Fibroblast of the aortic adventitia (primary cell): Measurements from ENCODE around the gene AKAP6. TPM values are rescaled to one million over a fixed set of nuclear protein-coding genes. Genes with fewer than 3 reads are reported as not detected.

Source experiments
- DNase-seq: peaks from one replicate; pipeline ENCODE4 v3.0.0-alpha.2; 2010; ENCODE audit warnings: low read depth
- H3K4me3 ChIP-seq: 2 replicates; pipeline ENCODE4 v1.5.1; 2011; ENCODE audit warnings: low read depth, mild to moderate bottlenecking, control low read depth, low read length, moderate library complexity
- total RNA-seq: library from RNA; depleted of rRNA; stranded (reverse); fragments of >200 nt; gene quantifications from 2 replicates; pipeline ENCODE4 v1.2.3, GENCODE V29; 2012; ENCODE audit warnings: low replicate concordance
- TF ChIP-seq, protein P1 (sequence below): IDR thresholded peaks from 2 replicates; pipeline ENCODE4 v1.5.1; 2011; ENCODE audit warnings: mild to moderate bottlenecking, low read length, control low read depth, inconsistent platforms; ENCODE audit not compliant: insufficient read depth

AKAP6 gene
- total RNA-seq, 1 donor, result 2.2 TPM

DNA sequence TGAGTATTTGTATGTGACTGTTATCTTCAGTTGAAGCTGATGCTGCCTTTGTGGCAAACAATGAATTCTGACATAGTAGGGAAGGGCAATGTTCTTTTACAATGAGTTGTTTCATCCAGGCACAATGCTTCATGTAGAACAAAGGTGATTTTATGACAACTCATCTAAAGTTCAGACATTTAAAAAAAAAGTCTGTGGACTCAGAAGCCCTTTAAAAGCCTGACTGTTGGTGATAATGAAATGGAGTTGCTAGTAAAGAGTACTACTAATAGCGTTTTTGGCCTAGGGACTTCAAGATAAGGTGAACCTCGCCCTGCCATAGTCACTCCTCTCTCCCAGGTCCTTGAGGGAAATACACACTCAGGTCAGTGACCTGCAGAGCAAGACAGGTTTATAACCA is 105.1 kb downstream of the AKAP6 start:
- no peak for DNase-seq
- TF ChIP-seq, protein P1, sequence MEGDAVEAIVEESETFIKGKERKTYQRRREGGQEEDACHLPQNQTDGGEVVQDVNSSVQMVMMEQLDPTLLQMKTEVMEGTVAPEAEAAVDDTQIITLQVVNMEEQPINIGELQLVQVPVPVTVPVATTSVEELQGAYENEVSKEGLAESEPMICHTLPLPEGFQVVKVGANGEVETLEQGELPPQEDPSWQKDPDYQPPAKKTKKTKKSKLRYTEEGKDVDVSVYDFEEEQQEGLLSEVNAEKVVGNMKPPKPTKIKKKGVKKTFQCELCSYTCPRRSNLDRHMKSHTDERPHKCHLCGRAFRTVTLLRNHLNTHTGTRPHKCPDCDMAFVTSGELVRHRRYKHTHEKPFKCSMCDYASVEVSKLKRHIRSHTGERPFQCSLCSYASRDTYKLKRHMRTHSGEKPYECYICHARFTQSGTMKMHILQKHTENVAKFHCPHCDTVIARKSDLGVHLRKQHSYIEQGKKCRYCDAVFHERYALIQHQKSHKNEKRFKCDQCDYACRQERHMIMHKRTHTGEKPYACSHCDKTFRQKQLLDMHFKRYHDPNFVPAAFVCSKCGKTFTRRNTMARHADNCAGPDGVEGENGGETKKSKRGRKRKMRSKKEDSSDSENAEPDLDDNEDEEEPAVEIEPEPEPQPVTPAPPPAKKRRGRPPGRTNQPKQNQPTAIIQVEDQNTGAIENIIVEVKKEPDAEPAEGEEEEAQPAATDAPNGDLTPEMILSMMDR, result no peak

DNA sequence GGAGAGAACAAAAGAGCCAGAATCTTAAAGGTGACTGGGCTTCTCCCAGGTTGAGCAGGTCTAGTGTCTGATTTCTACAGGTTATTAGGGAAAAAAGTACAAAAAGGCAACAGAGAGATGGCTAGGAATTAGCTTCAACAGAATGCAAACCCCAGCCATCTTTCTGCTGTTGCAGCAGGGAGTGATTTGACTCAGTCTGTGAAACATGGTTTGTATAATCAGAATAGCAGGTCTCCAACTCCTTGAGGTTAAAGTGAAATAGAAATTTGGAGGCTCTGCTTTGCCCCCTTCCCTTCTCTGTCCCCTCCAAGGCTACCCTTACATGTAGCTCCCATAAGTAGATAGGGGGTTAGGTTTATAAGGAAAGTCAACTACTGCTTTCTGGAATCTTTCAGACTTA is 105.8 kb downstream of the AKAP6 start:
- DNase-seq, result no peak
- TF ChIP-seq, protein P1, result no peak
- H3K4me3 ChIP-seq, result no peak overlapping the region

More for the DNA sequence above, 105.1 kb downstream of the AKAP6 start:
- H3K4me3 ChIP-seq, result no peak overlapping the region

DNA sequence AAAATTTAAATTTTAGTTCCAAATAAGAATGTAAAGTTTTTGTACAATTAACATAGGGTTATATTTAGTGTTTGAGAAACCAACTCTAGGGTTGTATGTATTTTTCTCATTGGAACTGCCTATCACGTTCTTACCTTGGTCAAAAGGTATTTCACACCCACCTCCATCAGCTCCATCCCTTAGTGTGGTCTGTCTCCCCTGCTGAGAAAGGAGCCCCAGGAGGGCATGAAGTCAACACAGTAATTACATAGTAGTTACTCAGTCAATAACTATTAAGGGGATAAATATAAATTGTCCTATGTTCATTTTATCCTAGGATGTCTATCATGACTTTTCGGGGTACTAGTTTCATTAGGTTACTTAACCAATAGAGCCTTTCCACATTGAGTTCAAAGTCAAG is 106.3 kb downstream of the AKAP6 start:
- no peak for DNase-seq
- H3K4me3 ChIP-seq, result no peak overlapping the region
- TF ChIP-seq, protein P1, result no peak

DNA sequence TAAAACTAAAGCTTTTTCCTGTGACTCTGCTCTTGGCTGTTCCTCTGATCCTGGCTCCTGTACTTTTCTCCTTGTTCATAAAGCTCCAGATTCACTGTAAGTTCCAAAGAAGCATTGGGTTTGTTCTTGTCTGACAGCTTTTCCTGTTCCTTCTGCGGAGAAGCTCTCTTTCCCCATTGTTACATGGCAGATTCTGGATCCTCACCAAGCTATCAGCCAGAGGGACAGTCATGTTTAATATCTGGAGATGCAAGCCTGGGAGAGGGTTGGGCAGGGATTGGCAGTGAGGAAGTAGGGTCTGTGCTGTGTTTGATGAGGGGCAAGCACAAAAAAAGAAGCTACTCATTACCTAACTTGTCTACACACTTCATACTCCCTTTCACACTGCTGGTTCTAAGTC is 107.9 kb downstream of the AKAP6 start:
- H3K4me3 ChIP-seq, result no peak overlapping the region
- TF ChIP-seq, protein P1, result no peak
- peak; percentile 24 for DNase-seq

DNA sequence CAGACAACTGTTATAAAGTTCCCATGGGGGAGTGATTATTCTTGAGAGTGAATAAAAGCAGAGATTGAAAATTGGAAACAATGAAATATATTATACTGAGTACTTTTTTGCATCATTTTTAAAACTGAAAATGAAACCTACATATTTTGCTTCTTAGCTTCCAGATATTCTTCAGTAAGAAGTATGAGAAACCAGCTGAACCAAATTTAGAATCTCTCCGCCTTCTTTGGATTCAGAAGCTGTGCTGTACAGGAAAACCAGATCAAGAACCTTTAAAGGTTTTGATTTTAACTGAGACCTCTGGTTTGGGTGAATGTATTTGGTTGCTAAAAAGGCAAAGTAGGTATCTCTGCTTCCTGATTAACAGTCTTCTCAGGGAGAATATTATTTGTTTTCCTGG is 109.4 kb downstream of the AKAP6 start:
- peak; percentile 34 for DNase-seq
- TF ChIP-seq, protein P1, result no peak

DNA sequence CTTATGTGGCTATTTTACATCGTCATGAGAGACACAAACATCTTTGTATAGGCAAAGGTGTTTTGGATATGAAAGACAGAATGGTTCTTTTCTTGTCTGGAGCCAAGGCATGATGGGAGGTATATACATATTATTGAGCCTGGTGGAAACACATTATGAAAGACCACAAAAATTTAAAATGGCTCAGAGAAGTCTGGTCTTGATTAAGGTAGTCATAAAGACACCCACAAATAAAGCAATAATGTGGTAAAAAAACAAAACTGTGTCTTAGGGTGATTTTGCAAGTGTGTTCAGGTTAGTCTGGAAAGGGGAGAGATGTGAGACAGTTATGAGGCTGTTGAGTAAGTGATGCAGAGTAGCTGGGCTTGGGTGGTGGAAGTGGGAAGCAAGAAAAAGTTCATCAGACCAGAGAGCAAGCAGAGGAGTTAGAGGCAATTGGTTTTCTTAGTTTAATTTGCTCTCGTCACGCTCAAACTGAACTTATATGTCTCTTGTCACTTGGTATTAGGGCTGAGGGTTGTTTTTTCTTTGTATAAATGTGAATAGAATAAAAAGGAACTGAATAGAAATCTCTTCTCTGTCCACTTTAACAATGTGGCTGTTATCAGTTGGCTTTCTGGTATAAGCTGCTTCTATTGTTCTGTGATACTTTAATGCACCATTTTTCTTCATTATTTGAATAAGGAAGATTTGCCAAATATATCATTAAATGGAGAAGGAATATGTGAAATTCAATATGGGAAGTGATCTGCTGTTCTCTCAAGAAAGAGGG is 115.0 kb downstream of the AKAP6 start:
- TF ChIP-seq, protein P1, result no peak
- no peak for DNase-seq
- no peak overlapping the region for H3K4me3 ChIP-seq

More for the DNA sequence above, 109.4 kb downstream of the AKAP6 start:
- no peak overlapping the region for H3K4me3 ChIP-seq
